PC-9 (cell line): ENCODE data around the gene RTP2. TPM values are rescaled to one million over a fixed set of nuclear protein-coding genes. Genes with fewer than 3 reads are reported as not detected.

ENCODE experiments used
- BruUV-seq: library from RNA; stranded (reverse); fragments of 400-500 nt; replicated peaks from 2 replicates; lab custom pipeline; 2021; lab: Mats Ljungman, UMichigan
- CTCF ChIA-PET: fragments of 300-600 bp; sonication (Branson Sonifier 250); formaldehyde crosslinking; loops from one replicate; lab custom pipeline; 2022; ENCODE audit warnings: antibody characterized with exemption; lab: Charles Lee
- POLR2A ChIA-PET: fragments of 300-600 bp; sonication (Branson Sonifier 250); formaldehyde crosslinking; loops from one replicate; lab custom pipeline; 2022; ENCODE audit warnings: antibody characterized with exemption; ENCODE audit not compliant: unreplicated experiment; lab: Charles Lee
- DNase-seq, 2 experiments: peaks; one replicate each; pipeline versions ENCODE4 v3.0.0 to v3.0.0-alpha.2; 2015 to 2022; ENCODE audit warnings: mixed read lengths in 1 of 2
- H2AFZ ChIP-seq: fragments of 200-600 bp; sonication (generic); 2 replicates; pipeline ENCODE4 v1.8.1; 2017; ENCODE audit warnings: antibody characterized with exemption
- H3F3A ChIP-seq: fragments of 200-600 bp; sonication (generic); 2 replicates; pipeline ENCODE4 v1.8.1; 2017; ENCODE audit warnings: antibody characterized with exemption, mild to moderate bottlenecking, low read depth; ENCODE audit not compliant: insufficient read depth
- H3K27ac ChIP-seq: fragments of 200-600 bp; sonication (generic); 2 replicates; pipeline ENCODE4 v1.6.1; 2016; ENCODE audit warnings: mixed run types
- H3K27me3 ChIP-seq: fragments of 200-600 bp; sonication (generic); 2 replicates; pipeline ENCODE4 v1.6.1; 2016; ENCODE audit warnings: low read depth, mixed run types; ENCODE audit not compliant: insufficient read depth
- H3K36me3 ChIP-seq: fragments of 200-600 bp; sonication (generic); 2 replicates; pipeline ENCODE4 v1.6.1; 2016; ENCODE audit warnings: low read depth, mixed run types
- H3K4me1 ChIP-seq: fragments of 200-600 bp; sonication (generic); replicated peaks from 2 replicates; pipeline ENCODE4 v1.6.1; 2016; ENCODE audit warnings: mixed run types; ENCODE audit not compliant: insufficient read depth
- H3K4me2 ChIP-seq: fragments of 200-600 bp; sonication (generic); 2 replicates; pipeline ENCODE4 v1.6.1; 2017; ENCODE audit warnings: mixed run types
- H3K4me3 ChIP-seq: fragments of 200-600 bp; sonication (generic); 2 replicates; pipeline ENCODE4 v1.6.1; 2016; ENCODE audit warnings: mixed run types
- H3K79me2 ChIP-seq: fragments of 200-600 bp; sonication (generic); 2 replicates; pipeline ENCODE4 v1.6.1; 2017; ENCODE audit warnings: low read depth, mixed run types
- H3K9me2 ChIP-seq: fragments of 200-600 bp; sonication (generic); 2 replicates; pipeline ENCODE4 v1.8.1; 2017; ENCODE audit warnings: mild to moderate bottlenecking; ENCODE audit not compliant: insufficient read depth
- H3K9me3 ChIP-seq: fragments of 200-600 bp; sonication (generic); 2 replicates; pipeline ENCODE4 v1.8.1; 2016; ENCODE audit warnings: low read depth; ENCODE audit not compliant: insufficient read depth
- H4K20me1 ChIP-seq: fragments of 200-600 bp; sonication (generic); 2 replicates; pipeline ENCODE4 v1.8.1; 2017; ENCODE audit not compliant: insufficient read depth
- CTCF ChIP-seq: fragments of 200-600 bp; sonication (generic); conservative IDR thresholded peaks from 2 replicates; pipeline ENCODE4 v1.6.1; 2017; ENCODE audit warnings: mixed run types, antibody characterized with exemption, mild to moderate bottlenecking, moderate library complexity
- EZH2 ChIP-seq: fragments of 200-600 bp; sonication (generic); IDR thresholded peaks from 2 replicates; pipeline ENCODE4 v1.8.0; 2017; ENCODE audit warnings: antibody characterized with exemption, low read depth
- intact Hi-C: fragments of 100-400 bp; cut with micrococcal nuclease; formaldehyde crosslinking; loops from one replicate; pipeline ENCODE4 v1.10.0; 2022; ENCODE audit not compliant: unreplicated experiment
- total RNA-seq: library from RNA; stranded (reverse); gene quantifications from 2 replicates; pipeline ENCODE4 v1.2.3, GENCODE V29; 2021

Gene RTP2
- total RNA-seq, 1 experiment from 2014 or later = not detected

GRCh38 chr3:187709155-187709554 is 6.8 kb upstream of the RTP2 start:
- Histone ChIP-seq H3F3A (no peaks in the 10 kb centered on the region), H3K4me1 (no peaks in the 10 kb centered on the region), H3K79me2 (no peaks in the 10 kb centered on the region), H3K27ac (no peak overlapping the region), H3K27me3 (no peaks in the 10 kb centered on the region), H4K20me1 (no peaks in the 10 kb centered on the region), H3K4me2 (no peak overlapping the region), H3K9me2 (no peaks in the 10 kb centered on the region), H3K4me3 (no peak overlapping the region), H3K9me3 (no peaks in the 10 kb centered on the region), H2AFZ (no peak overlapping the region), H3K36me3 (no peaks in the 10 kb centered on the region)
- POLR2A ChIA-PET = no interaction called here
- DNase-seq = no peak
- no peak for TF ChIP-seq EZH2
- no TSS peak for BruUV-seq
- CTCF ChIA-PET = interaction anchor here (0.6 to 1.8 kb wide), 3 partner anchors 9 to 747 kb away, joined by 3 to 4 read pairs (median 3); no protein-coding TSS in a partner anchor
- intact Hi-C loops = no loop called here

DNA sequence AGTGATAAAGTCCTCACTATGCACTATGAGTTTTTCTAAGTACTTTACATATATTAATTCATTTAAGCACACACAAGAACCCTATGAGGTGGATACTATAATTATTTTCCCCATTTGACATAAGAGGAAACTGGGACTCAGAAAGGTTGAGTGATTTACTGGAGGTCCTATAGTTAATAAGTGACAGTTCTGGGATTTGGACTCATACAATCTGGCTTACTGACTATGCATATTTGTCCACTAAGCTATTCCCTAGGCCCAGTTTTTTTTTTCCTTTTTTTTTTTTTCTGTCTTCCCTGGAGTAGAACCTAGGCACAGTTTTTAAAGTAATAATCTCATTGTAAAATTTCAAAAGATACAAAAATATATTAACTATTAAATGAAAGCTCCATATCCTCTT is 6.3 kb upstream of the RTP2 start:
- Histone ChIP-seq H3K79me2 (no peaks in the 10 kb centered on the region), H3K36me3 (no peaks in the 10 kb centered on the region), H3K27me3 (no peaks in the 10 kb centered on the region), H3K27ac (no peak overlapping the region), H3K9me3 (no peaks in the 10 kb centered on the region), H2AFZ (no peak overlapping the region), H3K4me3 (no peak overlapping the region), H3K9me2 (no peaks in the 10 kb centered on the region), H4K20me1 (no peaks in the 10 kb centered on the region), H3K4me1 (no peaks in the 10 kb centered on the region), H3F3A (no peaks in the 10 kb centered on the region), H3K4me2 (no peak overlapping the region)
- intact Hi-C loops = no loop called here
- BruUV-seq = no TSS peak
- ChIA-PET CTCF (interaction anchor here (0.6 to 1.8 kb wide), 5 partner anchors 8 to 766 kb away, joined by 3 to 4 read pairs (median 3); no protein-coding TSS in a partner anchor), POLR2A (no interaction called here)
- TF ChIP-seq EZH2 (no peak), CTCF (no peak)
- no peak for DNase-seq

DNA sequence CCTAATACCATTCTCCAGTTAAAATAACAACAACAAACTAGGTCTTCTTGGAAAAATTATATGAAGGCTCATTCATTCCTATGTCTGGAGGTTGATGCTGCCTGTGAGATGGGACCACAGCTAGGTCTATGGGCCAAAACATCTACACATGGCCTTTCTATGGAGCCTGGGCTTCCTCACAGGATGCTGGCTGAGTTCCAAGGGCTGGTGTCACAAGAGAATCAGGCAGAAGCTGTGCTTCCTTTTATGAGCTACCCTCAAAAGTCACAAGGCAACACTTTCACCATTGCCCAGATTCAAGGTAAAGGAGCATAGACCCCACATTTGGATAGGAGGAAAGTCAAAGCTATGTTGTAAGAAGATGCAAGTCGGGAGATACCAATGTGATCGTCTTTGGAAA is 4.6 kb upstream of the RTP2 start:
- Histone ChIP-seq H3K79me2 (no peaks in the 10 kb centered on the region), H4K20me1 (no peaks in the 10 kb centered on the region), H3K27me3 (no peaks in the 10 kb centered on the region), H3K27ac (no peak overlapping the region), H2AFZ (no peak overlapping the region), H3K9me3 (no peaks in the 10 kb centered on the region), H3K36me3 (no peaks in the 10 kb centered on the region), H3K4me1 (no peaks in the 10 kb centered on the region), H3K4me2 (no peak overlapping the region), H3F3A (no peaks in the 10 kb centered on the region), H3K4me3 (no peak overlapping the region), H3K9me2 (no peaks in the 10 kb centered on the region)
- no peak for DNase-seq
- ChIA-PET CTCF (no interaction called here), POLR2A (no interaction called here)
- no TSS peak for BruUV-seq
- intact Hi-C loops = no loop called here
- no peak for TF ChIP-seq EZH2
- TF ChIP-seq CTCF = no peak

GRCh38 chr3:187705164-187705563 is 2.8 kb upstream of the RTP2 start:
- H3K9me2 ChIP-seq = no peaks in the 10 kb centered on the region
- H2AFZ ChIP-seq = no peak overlapping the region
- peaks cover 5% of the 10 kb centered on the region for H3K27me3 ChIP-seq
- CTCF ChIA-PET = no interaction called here
- TF ChIP-seq EZH2 (no peak), CTCF (no peak)
- H3F3A ChIP-seq = no peaks in the 10 kb centered on the region
- H3K79me2 ChIP-seq = no peaks in the 10 kb centered on the region
- no peaks in the 10 kb centered on the region for H3K4me1 ChIP-seq
- no peak overlapping the region for H3K4me2 ChIP-seq
- no peaks in the 10 kb centered on the region for H3K36me3 ChIP-seq
- DNase-seq = no peak
- POLR2A ChIA-PET = no interaction called here
- no peak overlapping the region for H3K27ac ChIP-seq
- no peaks in the 10 kb centered on the region for H3K9me3 ChIP-seq
- intact Hi-C loops = no loop called here
- H3K4me3 ChIP-seq = no peak overlapping the region
- no peaks in the 10 kb centered on the region for H4K20me1 ChIP-seq
- no TSS peak for BruUV-seq
